PC-3 (cell line): ENCODE measurements around the gene NLGN3. TPM values are rescaled to one million over a fixed set of nuclear protein-coding genes. Genes with fewer than 3 reads are reported as not detected.

Source experiments
- ATAC-seq: fragments of 200-7000 bp; cut with Tn5 transposase; 2 replicates; pipeline ENCODE4 v1.9.1; 2020; ENCODE audit warnings: mild to moderate bottlenecking, moderate library complexity
- BruUV-seq: library from RNA; stranded (reverse); fragments of 400-500 nt; replicated peaks from 2 replicates; lab custom pipeline; 2021; lab: Mats Ljungman, UMichigan
- CTCF ChIA-PET: fragments of 300-600 bp; sonication (Branson Sonifier 250); formaldehyde crosslinking; loops from one replicate; lab custom pipeline; 2022; ENCODE audit warnings: antibody characterized with exemption; lab: Charles Lee
- POLR2A ChIA-PET: fragments of 300-600 bp; sonication (Branson Sonifier 250); formaldehyde crosslinking; loops from one replicate; lab custom pipeline; 2022; ENCODE audit warnings: antibody characterized with exemption; ENCODE audit not compliant: unreplicated experiment; lab: Charles Lee
- DNase-seq: peaks from one replicate; pipeline ENCODE4 v3.0.0-alpha.2; 2015
- H2AFZ ChIP-seq: fragments of 300-600 bp; sonication (generic); 2 replicates; pipeline ENCODE4 v1.6.0; 2016; ENCODE audit warnings: antibody characterized with exemption, low read length
- H3F3A ChIP-seq: fragments of 300-600 bp; sonication (generic); one replicate; pipeline ENCODE4 v1.6.0; 2017; ENCODE audit warnings: antibody characterized with exemption, low read length, control low read depth, mild to moderate bottlenecking; ENCODE audit not compliant: unreplicated experiment
- H3K27ac ChIP-seq: fragments of 300-600 bp; sonication (generic); 2 replicates; pipeline ENCODE4 v1.5.1; 2016; ENCODE audit warnings: mild to moderate bottlenecking, low read length
- H3K27me3 ChIP-seq: fragments of 300-600 bp; sonication (generic); 2 replicates; pipeline ENCODE4 v1.6.1; 2016; ENCODE audit warnings: low read length, mixed read lengths
- H3K36me3 ChIP-seq: fragments of 300-600 bp; sonication (generic); 2 replicates; pipeline ENCODE4 v1.6.1; 2016; ENCODE audit warnings: low read depth, mixed run types, low read length, mixed read lengths
- H3K4me1 ChIP-seq: fragments of 300-600 bp; sonication (generic); 2 replicates; pipeline ENCODE4 v1.5.1; 2016; ENCODE audit warnings: low read length; ENCODE audit not compliant: insufficient read depth
- H3K4me2 ChIP-seq: fragments of 300-600 bp; sonication (generic); 2 replicates; pipeline ENCODE4 v1.6.0; 2016; ENCODE audit warnings: low read length
- H3K4me3 ChIP-seq: fragments of 300-600 bp; sonication (generic); 2 replicates; pipeline ENCODE4 v1.5.1; 2016; ENCODE audit warnings: mild to moderate bottlenecking, low read length, mixed read lengths
- H3K79me2 ChIP-seq: fragments of 300-600 bp; sonication (generic); 2 replicates; pipeline ENCODE4 v1.6.1; 2017; ENCODE audit warnings: low read length, mixed read lengths
- H3K9ac ChIP-seq: fragments of 300-600 bp; sonication (generic); 2 replicates; pipeline ENCODE4 v1.6.0; 2016; ENCODE audit warnings: mild to moderate bottlenecking, low read length
- H3K9me2 ChIP-seq: fragments of 300-600 bp; sonication (generic); replicated peaks from 2 replicates; pipeline ENCODE4 v1.6.1; 2016; ENCODE audit warnings: mixed run types, low read length, mixed read lengths
- H3K9me3 ChIP-seq: fragments of 300-600 bp; sonication (generic); 2 replicates; pipeline ENCODE4 v1.6.1; 2016; ENCODE audit warnings: low read length, mixed read lengths
- H4K20me1 ChIP-seq: fragments of 300-600 bp; sonication (generic); 2 replicates; pipeline ENCODE4 v1.6.1; 2016; ENCODE audit warnings: low read length, mixed read lengths
- CTCF ChIP-seq: fragments of 300-600 bp; sonication (generic); conservative IDR thresholded peaks from 2 replicates; pipeline ENCODE4 v1.5.1; 2017; ENCODE audit warnings: antibody characterized with exemption, low read depth, mild to moderate bottlenecking, low read length
- EZH2 ChIP-seq: fragments of 300-600 bp; sonication (generic); IDR thresholded peaks from one replicate; pipeline ENCODE4 v1.6.1; 2017; ENCODE audit warnings: antibody characterized with exemption, mild to moderate bottlenecking, low read length; ENCODE audit not compliant: unreplicated experiment
- EZH2phosphoT487 ChIP-seq: fragments of 300-600 bp; sonication (generic); IDR thresholded peaks from 2 replicates; pipeline ENCODE4 v1.6.1; 2018; ENCODE audit warnings: mild to moderate bottlenecking, antibody characterized with exemption, low read length, borderline replicate concordance
- intact Hi-C: fragments of 100-400 bp; cut with micrococcal nuclease; formaldehyde crosslinking; loops from 2 replicates; pipeline ENCODE4 v1.9.0; 2023
- total RNA-seq: library from RNA; depleted of rRNA; stranded (reverse); fragments of >200 nt; gene quantifications from 2 replicates; pipeline ENCODE4 v1.2.3, GENCODE V29; 2014

NLGN3 gene
- total RNA-seq, 1 experiment from 2014 or later: 0.29 TPM

GRCh38 chrX:71098951-71099506, 45.6 kb upstream of the NLGN3 start:
- Histone ChIP-seq H3K9ac (no peak overlapping the region), H3K9me2 (no peaks in the 10 kb centered on the region), H3K79me2 (no peaks in the 10 kb centered on the region), H3K4me2 (no peak overlapping the region), H3K4me3 (no peak overlapping the region), H3K27ac (no peak overlapping the region), H3F3A (no peaks in the 10 kb centered on the region), H3K4me1 (peaks cover 5% of the 10 kb centered on the region), H3K27me3 (no peaks in the 10 kb centered on the region), H4K20me1 (no peaks in the 10 kb centered on the region), H3K36me3 (no peaks in the 10 kb centered on the region), H3K9me3 (no peaks in the 10 kb centered on the region), H2AFZ (no peak overlapping the region)
- POLR2A ChIA-PET: no interaction called here
- DNase-seq: no peak
- CTCF ChIA-PET: no interaction called here
- ATAC-seq: no peak
- TF ChIP-seq EZH2 (no peak), CTCF (no peak), EZH2phosphoT487 (no peak)
- BruUV-seq: no TSS peak
- intact Hi-C loops: loop anchor here (1.0 kb wide), 1 partner anchor 80 kb away; no protein-coding TSS in a partner anchor

- Histone ChIP-seq H4K20me1 (no peaks in the 10 kb centered on the region), H2AFZ (no peak overlapping the region), H3F3A (no peaks in the 10 kb centered on the region), H3K79me2 (no peaks in the 10 kb centered on the region), H3K27ac (no peak overlapping the region), H3K4me2 (no peak overlapping the region), H3K27me3 (no peaks in the 10 kb centered on the region), H3K9me2 (no peaks in the 10 kb centered on the region), H3K9ac (no peak overlapping the region), H3K36me3 (no peaks in the 10 kb centered on the region), H3K9me3 (no peaks in the 10 kb centered on the region), H3K4me3 (no peak overlapping the region), H3K4me1 (peaks cover 5% of the 10 kb centered on the region)
- ATAC-seq (no peak), DNase-seq (no peak)
- no TSS peak for BruUV-seq
- TF ChIP-seq EZH2phosphoT487 (no peak), EZH2 (no peak)
- CTCF ChIA-PET: no interaction called here
- intact Hi-C loops: no loop called here
- POLR2A ChIA-PET: no interaction called here
These were observed 44.9 kb upstream of the NLGN3 start for GRCh38 chrX:71099736-71100135.

- BruUV-seq: no TSS peak
- Histone ChIP-seq H3K4me3 (no peak overlapping the region), H3K36me3 (no peaks in the 10 kb centered on the region), H3K27me3 (no peaks in the 10 kb centered on the region), H3F3A (no peaks in the 10 kb centered on the region), H4K20me1 (no peaks in the 10 kb centered on the region), H3K4me1 (no peaks in the 10 kb centered on the region; the same call in 1 of the 2 replicates), H3K9me2 (no peaks in the 10 kb centered on the region), H3K79me2 (no peaks in the 10 kb centered on the region), H2AFZ (no peak overlapping the region), H3K4me2 (no peak overlapping the region), H3K9me3 (no peaks in the 10 kb centered on the region), H3K27ac (no peak overlapping the region), H3K9ac (no peak overlapping the region)
- no peak for DNase-seq
- CTCF ChIA-PET: no interaction called here
- intact Hi-C loops: no loop called here
- POLR2A ChIA-PET: no interaction called here
- ATAC-seq: no peak
- TF ChIP-seq CTCF (no peak), EZH2 (no peak), EZH2phosphoT487 (no peak)
These were observed 43.8 kb upstream of the NLGN3 start for GRCh38 chrX:71100581-71101505.
